ENCODE results near the gene CYB561.

CYB561 gene

DNA sequence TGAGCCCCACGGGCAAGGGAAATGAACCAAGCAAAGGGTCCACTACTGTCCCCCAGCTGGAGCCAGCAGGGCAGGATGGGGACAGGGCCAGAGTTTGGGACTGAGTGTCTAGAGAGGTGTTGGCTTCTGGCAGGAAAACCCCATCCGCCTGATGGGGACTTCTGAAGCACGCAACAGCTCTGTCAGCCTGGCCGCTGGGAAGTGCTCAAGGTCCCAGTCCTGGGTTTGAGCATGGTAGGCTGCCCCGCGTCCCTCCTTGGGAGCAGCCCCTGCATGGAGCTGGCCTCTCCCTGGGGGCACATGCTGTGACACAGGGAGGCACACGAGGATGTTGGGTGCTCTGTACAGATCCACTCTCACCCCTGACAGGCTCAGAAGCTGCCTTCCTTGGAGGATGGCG, 45.3 kb upstream of the CYB561 start:
- CTCF ChIA-PET, result no interaction called here
- POLR2A ChIA-PET (ENCODE audit: low non-redundant PET), result no interaction called here
- TF ChIP-seq, protein P1, sequence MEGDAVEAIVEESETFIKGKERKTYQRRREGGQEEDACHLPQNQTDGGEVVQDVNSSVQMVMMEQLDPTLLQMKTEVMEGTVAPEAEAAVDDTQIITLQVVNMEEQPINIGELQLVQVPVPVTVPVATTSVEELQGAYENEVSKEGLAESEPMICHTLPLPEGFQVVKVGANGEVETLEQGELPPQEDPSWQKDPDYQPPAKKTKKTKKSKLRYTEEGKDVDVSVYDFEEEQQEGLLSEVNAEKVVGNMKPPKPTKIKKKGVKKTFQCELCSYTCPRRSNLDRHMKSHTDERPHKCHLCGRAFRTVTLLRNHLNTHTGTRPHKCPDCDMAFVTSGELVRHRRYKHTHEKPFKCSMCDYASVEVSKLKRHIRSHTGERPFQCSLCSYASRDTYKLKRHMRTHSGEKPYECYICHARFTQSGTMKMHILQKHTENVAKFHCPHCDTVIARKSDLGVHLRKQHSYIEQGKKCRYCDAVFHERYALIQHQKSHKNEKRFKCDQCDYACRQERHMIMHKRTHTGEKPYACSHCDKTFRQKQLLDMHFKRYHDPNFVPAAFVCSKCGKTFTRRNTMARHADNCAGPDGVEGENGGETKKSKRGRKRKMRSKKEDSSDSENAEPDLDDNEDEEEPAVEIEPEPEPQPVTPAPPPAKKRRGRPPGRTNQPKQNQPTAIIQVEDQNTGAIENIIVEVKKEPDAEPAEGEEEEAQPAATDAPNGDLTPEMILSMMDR (conservative IDR thresholded peaks at IDR 0.05; ENCODE audit: low read depth), result no peak
- no peak overlapping the region for H3K27ac ChIP-seq
- DNase-seq (ENCODE audit: low spot score), result no peak

GRCh38 chr17:63490858-63491400, 44.8 kb upstream of the CYB561 start:
- POLR2A ChIA-PET (ENCODE audit: low non-redundant PET), result no interaction called here
- CTCF ChIA-PET, result no interaction called here
- no peak overlapping the region for H3K27ac ChIP-seq
- TF ChIP-seq, protein P1 (conservative IDR thresholded peaks at IDR 0.05; ENCODE audit: low read depth), result no peak
- no peak for DNase-seq (ENCODE audit: low spot score)

DNA sequence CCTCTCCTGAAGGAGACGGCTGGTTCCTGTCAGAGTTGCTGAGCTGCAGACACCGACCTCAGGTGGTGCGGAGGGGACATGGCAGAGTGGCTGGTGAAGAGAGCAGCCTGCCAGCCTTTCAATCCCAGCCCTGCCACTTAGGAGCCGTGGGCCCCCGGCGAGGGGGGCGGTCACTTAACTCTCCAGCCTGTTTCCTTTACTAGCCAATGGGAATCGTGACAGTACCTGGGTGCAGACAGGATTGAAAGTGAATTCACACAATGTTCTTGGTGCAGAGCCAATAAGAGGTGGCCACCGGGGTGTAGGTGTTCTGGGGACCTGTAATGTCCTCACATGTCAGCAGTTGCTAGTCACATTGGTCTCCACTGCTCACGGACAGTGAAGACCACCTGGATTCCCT, 44.2 kb upstream of the CYB561 start:
- DNase-seq (ENCODE audit: low spot score), result no peak
- TF ChIP-seq, protein P1 (conservative IDR thresholded peaks at IDR 0.05; ENCODE audit: low read depth), result no peak
- ChIA-PET POLR2A (ENCODE audit: low non-redundant PET) (no interaction called here), CTCF (interaction anchor here (0.7 to 0.9 kb wide), 2 partner anchors 55 to 456 kb away, joined by 3 to 6 read pairs; no protein-coding TSS in a partner anchor)
- H3K27ac ChIP-seq, result no peak overlapping the region

DNA sequence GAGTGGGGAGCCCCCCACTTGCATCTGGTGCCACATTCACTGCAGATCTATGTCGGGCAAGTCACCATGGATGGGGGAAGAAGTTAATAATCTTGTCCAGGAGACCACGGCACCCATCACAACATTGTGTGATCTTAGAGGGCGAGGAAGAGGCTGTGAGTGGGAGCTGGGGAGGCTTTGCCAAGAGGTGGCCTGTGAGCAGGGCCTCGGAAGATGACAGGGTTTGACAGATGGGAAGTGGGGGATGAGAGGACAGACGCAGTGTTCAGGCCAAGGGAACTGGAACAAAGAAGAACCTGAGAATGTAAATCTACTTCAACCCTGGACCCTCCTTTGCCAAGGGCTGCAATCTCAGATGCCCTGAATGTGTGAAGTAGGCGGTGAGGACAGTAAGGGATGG, 43.2 kb upstream of the CYB561 start:
- H3K27ac ChIP-seq, result no peak overlapping the region
- no peak for DNase-seq (ENCODE audit: low spot score)
- ChIA-PET CTCF (no interaction called here), POLR2A (ENCODE audit: low non-redundant PET) (no interaction called here)
- TF ChIP-seq, protein P1 (conservative IDR thresholded peaks at IDR 0.05; ENCODE audit: low read depth), result no peak

DNA sequence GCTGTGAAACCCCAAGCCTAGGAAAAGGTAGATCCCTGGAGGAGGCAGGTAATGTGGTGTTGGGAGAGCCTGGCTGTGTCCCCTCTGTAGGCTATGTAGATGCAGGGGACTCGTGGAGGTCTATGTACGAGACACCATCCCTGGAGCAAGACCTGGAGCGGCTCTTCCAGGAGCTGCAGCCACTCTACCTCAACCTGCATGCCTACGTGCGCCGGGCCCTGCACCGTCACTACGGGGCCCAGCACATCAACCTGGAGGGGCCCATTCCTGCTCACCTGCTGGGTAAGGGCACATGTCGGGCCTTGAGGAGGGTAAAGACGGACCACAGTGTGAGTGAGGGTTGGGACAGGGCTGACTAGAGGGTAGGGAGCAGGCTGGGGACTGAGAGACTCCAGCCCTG, 42.7 kb upstream of the CYB561 start:
- POLR2A ChIA-PET (ENCODE audit: low non-redundant PET), result no interaction called here
- H3K27ac ChIP-seq, result no peak overlapping the region
- DNase-seq (ENCODE audit: low spot score), result no peak
- TF ChIP-seq, protein P1 (conservative IDR thresholded peaks at IDR 0.05; ENCODE audit: low read depth), result no peak
- CTCF ChIA-PET, result interaction anchor here (1.0 kb wide), 1 partner anchor 10 kb away, joined by 3 read pairs; no protein-coding TSS in a partner anchor

DNA sequence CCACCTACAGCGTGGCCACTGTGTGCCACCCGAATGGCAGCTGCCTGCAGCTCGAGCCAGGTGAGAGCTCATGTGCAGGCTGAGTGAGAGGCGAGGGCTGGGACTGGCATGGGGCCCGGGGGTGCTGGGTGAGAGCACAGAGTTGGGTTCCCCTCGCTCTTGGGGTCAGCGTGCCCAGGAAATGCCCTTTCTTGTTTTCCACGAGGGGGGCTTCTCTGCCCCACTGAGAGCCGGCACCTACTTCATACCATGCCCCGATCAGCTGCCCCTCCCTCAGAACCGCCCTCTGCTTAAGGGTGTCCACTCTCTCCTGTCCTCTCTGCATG, 40.9 kb upstream of the CYB561 start:
- TF ChIP-seq, protein P1 (conservative IDR thresholded peaks at IDR 0.05; ENCODE audit: low read depth), result no peak
- no peak for DNase-seq (ENCODE audit: low spot score)
- no peak overlapping the region for H3K27ac ChIP-seq
- ChIA-PET CTCF (interaction anchor here (1.1 to 2.2 kb wide), 2 partner anchors 50 to 62 kb away, joined by 4 to 10 read pairs; no protein-coding TSS in a partner anchor), POLR2A (ENCODE audit: low non-redundant PET) (no interaction called here)

Measured in RWPE1 (cell line).